ENCODE results near the gene MFSD1. TPM values are rescaled to one million over a fixed set of nuclear protein-coding genes. Genes with fewer than 3 reads are reported as not detected.

MFSD1 gene
- total RNA-seq, 4 donors from 2014 or later, result 18.6 to 33.5 (median 25.2) TPM

- intact Hi-C loops (cut with DNase I; ENCODE audit: low total_unique reads) (loop anchor here (5.0 kb wide), 1 partner anchor 44 kb away; no protein-coding TSS in a partner anchor), in situ Hi-C loops (cut with MboI; ENCODE audit: low sequenced_read_pairs in 4 of 4) (no loop called here)
- no peak overlapping the region for H3K27ac ChIP-seq
Observed at GRCh38 chr3:158771577-158771976, 30.3 kb upstream of the MFSD1 start.

GRCh38 chr3:158771982-158772381 lies 29.9 kb upstream of the MFSD1 start:
- intact Hi-C loops (cut with DNase I; ENCODE audit: low total_unique reads), result loop anchor here (5.0 kb wide), 1 partner anchor 45 kb away; no protein-coding TSS in a partner anchor

More at GRCh38 chr3:158771577-158771976, 30.3 kb upstream of the MFSD1 start:
- Histone ChIP-seq H3K36me3 (no peaks in the 10 kb centered on the region), H3K9me3 (no peaks in the 10 kb centered on the region), H3K4me3 (no peak overlapping the region), H3K4me1 (peaks cover 17 to 28% of the 10 kb centered on the region in 2 donors), H3K27me3 (no peaks in the 10 kb centered on the region)
- DNase-seq (no peak), ATAC-seq (no peak)
- TF ChIP-seq CTCF (IDR thresholded peaks at IDR 0.05 in 4 of 5, conservative IDR thresholded peaks at IDR 0.05 in 1 of 5) (no peak), POLR2A (IDR thresholded peaks at IDR 0.05) (no peak)

GRCh38 chr3:158773166-158773565 lies 28.7 kb upstream of the MFSD1 start:
- no peak for ATAC-seq
- Histone ChIP-seq H3K36me3 (no peaks in the 10 kb centered on the region), H3K9me3 (no peaks in the 10 kb centered on the region), H3K4me3 (no peak overlapping the region), H3K27me3 (no peaks in the 10 kb centered on the region), H3K27ac (no peak overlapping the region), H3K4me1 (peaks cover 9 to 21% of the 10 kb centered on the region in 2 donors)
- in situ Hi-C loops (cut with MboI; ENCODE audit: low sequenced_read_pairs in 4 of 4) (no loop called here), intact Hi-C loops (cut with DNase I; ENCODE audit: low total_unique reads) (loop anchor here (5.0 kb wide), 1 partner anchor 46 kb away; no protein-coding TSS in a partner anchor)
- TF ChIP-seq POLR2A (IDR thresholded peaks at IDR 0.05), result no peak
- TF ChIP-seq CTCF (IDR thresholded peaks at IDR 0.05 in 4 of 5, conservative IDR thresholded peaks at IDR 0.05 in 1 of 5), result no peak
- no peak for DNase-seq

More at GRCh38 chr3:158771982-158772381, 29.9 kb upstream of the MFSD1 start:
- Histone ChIP-seq H3K4me1 (peaks cover 17 to 28% of the 10 kb centered on the region in 2 donors), H3K27me3 (no peaks in the 10 kb centered on the region), H3K9me3 (no peaks in the 10 kb centered on the region), H3K36me3 (no peaks in the 10 kb centered on the region), H3K4me3 (no peak overlapping the region), H3K27ac (no peak overlapping the region)
- ATAC-seq (no peak), DNase-seq (no peak)
- in situ Hi-C loops (cut with MboI; ENCODE audit: low sequenced_read_pairs in 4 of 4), result no loop called here
- TF ChIP-seq POLR2A (IDR thresholded peaks at IDR 0.05), result no peak
- TF ChIP-seq CTCF (IDR thresholded peaks at IDR 0.05 in 4 of 5, conservative IDR thresholded peaks at IDR 0.05 in 1 of 5), result no peak

GRCh38 chr3:158773845-158774830 lies 27.7 kb upstream of the MFSD1 start:
- peak in 1 of 2 donors; percentile 27 for ATAC-seq
- Histone ChIP-seq H3K36me3 (no peaks in the 10 kb centered on the region), H3K4me3 (no peak overlapping the region), H3K27ac (no peak overlapping the region), H3K27me3 (no peaks in the 10 kb centered on the region), H3K9me3 (no peaks in the 10 kb centered on the region), H3K4me1 (peaks cover 0 to 11% of the 10 kb centered on the region in 2 donors)
- in situ Hi-C loops (cut with MboI; ENCODE audit: low sequenced_read_pairs in 4 of 4), result no loop called here
- intact Hi-C loops (cut with DNase I; ENCODE audit: low total_unique reads), result loop anchor here (5.0 kb wide), 1 partner anchor 47 kb away; no protein-coding TSS in a partner anchor
- TF ChIP-seq CTCF (IDR thresholded peaks at IDR 0.05 in 4 of 5, conservative IDR thresholded peaks at IDR 0.05 in 1 of 5) (no peak), POLR2A (IDR thresholded peaks at IDR 0.05) (no peak)
- no peak for DNase-seq
